ENCODE measurements around the gene SIX6. TPM values are rescaled to one million over a fixed set of nuclear protein-coding genes. Genes with fewer than 3 reads are reported as not detected.

SIX6 gene
- total and polyA plus RNA-seq, 2 of the 13 experiments (the other 11 are each of a cell fraction or from before 2014, with no cell fraction given), result not detected

GRCh38 chr14:60514741-60515491, 6.0 kb downstream of the SIX6 start (continued):
- TF ChIP-seq, protein P1, sequence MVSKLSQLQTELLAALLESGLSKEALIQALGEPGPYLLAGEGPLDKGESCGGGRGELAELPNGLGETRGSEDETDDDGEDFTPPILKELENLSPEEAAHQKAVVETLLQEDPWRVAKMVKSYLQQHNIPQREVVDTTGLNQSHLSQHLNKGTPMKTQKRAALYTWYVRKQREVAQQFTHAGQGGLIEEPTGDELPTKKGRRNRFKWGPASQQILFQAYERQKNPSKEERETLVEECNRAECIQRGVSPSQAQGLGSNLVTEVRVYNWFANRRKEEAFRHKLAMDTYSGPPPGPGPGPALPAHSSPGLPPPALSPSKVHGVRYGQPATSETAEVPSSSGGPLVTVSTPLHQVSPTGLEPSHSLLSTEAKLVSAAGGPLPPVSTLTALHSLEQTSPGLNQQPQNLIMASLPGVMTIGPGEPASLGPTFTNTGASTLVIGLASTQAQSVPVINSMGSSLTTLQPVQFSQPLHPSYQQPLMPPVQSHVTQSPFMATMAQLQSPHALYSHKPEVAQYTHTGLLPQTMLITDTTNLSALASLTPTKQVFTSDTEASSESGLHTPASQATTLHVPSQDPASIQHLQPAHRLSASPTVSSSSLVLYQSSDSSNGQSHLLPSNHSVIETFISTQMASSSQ (IDR thresholded peaks at IDR 0.05; ENCODE audit: low read depth), result no peak
- TF ChIP-seq, protein P1 (CRISPR knock-in tag; IDR thresholded peaks at IDR 0.05; ENCODE audit: borderline replicate concordance), result 0 out of 2 replicates have a peak, but pooled peaks have one; percentile 25
- peak; percentile 40; the same call in 1 of the 2 replicates for TF ChIP-seq ZNF451 (CRISPR knock-in tag; IDR thresholded peaks at IDR 0.05)
- TF ChIP-seq CTCF (CRISPR knock-in tag; IDR thresholded peaks at IDR 0.05), result peak; percentile 64
- TF ChIP-seq IKZF4 (CRISPR knock-in tag; IDR thresholded peaks at IDR 0.05; ENCODE audit: borderline replicate concordance, low read depth, not compliant biosample characterization), result no peak
- TF ChIP-seq, protein P2, sequence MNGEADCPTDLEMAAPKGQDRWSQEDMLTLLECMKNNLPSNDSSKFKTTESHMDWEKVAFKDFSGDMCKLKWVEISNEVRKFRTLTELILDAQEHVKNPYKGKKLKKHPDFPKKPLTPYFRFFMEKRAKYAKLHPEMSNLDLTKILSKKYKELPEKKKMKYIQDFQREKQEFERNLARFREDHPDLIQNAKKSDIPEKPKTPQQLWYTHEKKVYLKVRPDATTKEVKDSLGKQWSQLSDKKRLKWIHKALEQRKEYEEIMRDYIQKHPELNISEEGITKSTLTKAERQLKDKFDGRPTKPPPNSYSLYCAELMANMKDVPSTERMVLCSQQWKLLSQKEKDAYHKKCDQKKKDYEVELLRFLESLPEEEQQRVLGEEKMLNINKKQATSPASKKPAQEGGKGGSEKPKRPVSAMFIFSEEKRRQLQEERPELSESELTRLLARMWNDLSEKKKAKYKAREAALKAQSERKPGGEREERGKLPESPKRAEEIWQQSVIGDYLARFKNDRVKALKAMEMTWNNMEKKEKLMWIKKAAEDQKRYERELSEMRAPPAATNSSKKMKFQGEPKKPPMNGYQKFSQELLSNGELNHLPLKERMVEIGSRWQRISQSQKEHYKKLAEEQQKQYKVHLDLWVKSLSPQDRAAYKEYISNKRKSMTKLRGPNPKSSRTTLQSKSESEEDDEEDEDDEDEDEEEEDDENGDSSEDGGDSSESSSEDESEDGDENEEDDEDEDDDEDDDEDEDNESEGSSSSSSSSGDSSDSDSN (CRISPR knock-in tag; IDR thresholded peaks at IDR 0.05), result peak; percentile 81; the same call in 1 of the 2 replicates
- no peak for TF ChIP-seq POGK (CRISPR knock-in tag; conservative IDR thresholded peaks at IDR 0.05)
- TF ChIP-seq, protein P3, sequence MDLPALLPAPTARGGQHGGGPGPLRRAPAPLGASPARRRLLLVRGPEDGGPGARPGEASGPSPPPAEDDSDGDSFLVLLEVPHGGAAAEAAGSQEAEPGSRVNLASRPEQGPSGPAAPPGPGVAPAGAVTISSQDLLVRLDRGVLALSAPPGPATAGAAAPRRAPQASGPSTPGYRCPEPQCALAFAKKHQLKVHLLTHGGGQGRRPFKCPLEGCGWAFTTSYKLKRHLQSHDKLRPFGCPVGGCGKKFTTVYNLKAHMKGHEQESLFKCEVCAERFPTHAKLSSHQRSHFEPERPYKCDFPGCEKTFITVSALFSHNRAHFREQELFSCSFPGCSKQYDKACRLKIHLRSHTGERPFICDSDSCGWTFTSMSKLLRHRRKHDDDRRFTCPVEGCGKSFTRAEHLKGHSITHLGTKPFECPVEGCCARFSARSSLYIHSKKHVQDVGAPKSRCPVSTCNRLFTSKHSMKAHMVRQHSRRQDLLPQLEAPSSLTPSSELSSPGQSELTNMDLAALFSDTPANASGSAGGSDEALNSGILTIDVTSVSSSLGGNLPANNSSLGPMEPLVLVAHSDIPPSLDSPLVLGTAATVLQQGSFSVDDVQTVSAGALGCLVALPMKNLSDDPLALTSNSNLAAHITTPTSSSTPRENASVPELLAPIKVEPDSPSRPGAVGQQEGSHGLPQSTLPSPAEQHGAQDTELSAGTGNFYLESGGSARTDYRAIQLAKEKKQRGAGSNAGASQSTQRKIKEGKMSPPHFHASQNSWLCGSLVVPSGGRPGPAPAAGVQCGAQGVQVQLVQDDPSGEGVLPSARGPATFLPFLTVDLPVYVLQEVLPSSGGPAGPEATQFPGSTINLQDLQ (CRISPR knock-in tag; IDR thresholded peaks at IDR 0.05), result no peak
- TF ChIP-seq ZBTB33 (CRISPR knock-in tag; IDR thresholded peaks at IDR 0.05), result peak; percentile 59; the same call in 1 of the 2 replicates
- TF ChIP-seq STAG1 (CRISPR knock-in tag; IDR thresholded peaks at IDR 0.05), result peak; percentile 48
- TF ChIP-seq SALL2 (CRISPR knock-in tag; IDR thresholded peaks at IDR 0.05), result peak; percentile 79; the same call in 1 of the 2 replicates
